Activated CD4-positive, alpha-beta T cell treated with anti-CD3 and anti-CD28 coated beads, Interleukin-2, Interleukin-4, amounts not matched to agents 100 ng/mL and 50 ng/mL, durations not matched to agents 16 hours and 8 hours (primary cell): ENCODE data around the gene C22orf15.
A peak's percentile ranks its signal among the peaks of the same experiment; 100 is the strongest.

Experiments
- DNase-seq: peaks from one replicate; pipeline ENCODE4 v3.0.0-alpha.2; 2020; ENCODE audit warnings: low spot score

C22orf15 gene

GRCh38 chr22:23750714-23751440 is 11.9 kb upstream of the C22orf15 start, which contains the start of gene ZNF70:
ZNF70 (minus strand) TSS chr22:23751112; CDS start chr22:23745140, 5,972 bp downstream.
- DNase-seq, result peak; percentile 72

- DNase-seq, result no peak
These were observed 11.3 kb upstream of the C22orf15 start for GRCh38 chr22:23751441-23751996.

GRCh38 chr22:23752090-23752691 is 10.6 kb upstream of the C22orf15 start:
- DNase-seq, result no peak

- DNase-seq, result no peak
These were observed 10.0 kb upstream of the C22orf15 start for GRCh38 chr22:23752750-23753149.

GRCh38 chr22:23753385-23753784 is 9.4 kb upstream of the C22orf15 start:
- no peak for DNase-seq

GRCh38 chr22:23754220-23754919 is 8.4 kb upstream of the C22orf15 start, which contains the start of gene VPREB3:
VPREB3 (minus strand) TSS chr22:23754425; CDS start chr22:23754363, 62 bp downstream.
- no peak for DNase-seq

- no peak for DNase-seq
These were observed 7.7 kb upstream of the C22orf15 start for GRCh38 chr22:23754980-23755636.

GRCh38 chr22:23755711-23756110 is 7.1 kb upstream of the C22orf15 start:
- no peak for DNase-seq

- DNase-seq, result no peak
These were observed 5.9 kb upstream of the C22orf15 start for GRCh38 chr22:23756891-23757290.

GRCh38 chr22:23759566-23759965 is 3.2 kb upstream of the C22orf15 start:
- no peak for DNase-seq

GRCh38 chr22:23760056-23760455 is 2.7 kb upstream of the C22orf15 start:
- DNase-seq, result no peak

GRCh38 chr22:23763579-23763945 is 772 bp downstream of the C22orf15 start:
- DNase-seq, result peak; percentile 37

- DNase-seq, result no peak
These were observed 1.2 kb downstream of the C22orf15 start for GRCh38 chr22:23763954-23764353.

- no peak for DNase-seq
These were observed 2.4 kb downstream of the C22orf15 start for GRCh38 chr22:23764899-23765881.

GRCh38 chr22:23767303-23767672 is 4.5 kb downstream of the C22orf15 start:
- DNase-seq, result no peak

GRCh38 chr22:23767673-23768548 is 5.1 kb downstream of the C22orf15 start, which contains the start of gene CHCHD10:
CHCHD10 (minus strand) TSS chr22:23767972; CDS start chr22:23767874, 98 bp downstream.
- peak; percentile 79 for DNase-seq

- no peak for DNase-seq
These were observed 6.7 kb downstream of the C22orf15 start for GRCh38 chr22:23769321-23769965.

- no peak for DNase-seq
These were observed 9.5 kb downstream of the C22orf15 start for GRCh38 chr22:23772315-23772648.
